ENCODE measurements around the gene CSNK1E.

Gene CSNK1E

GRCh38 chr22:38295863-38296262, 21.4 kb downstream of the CSNK1E start:
- H2AFZ ChIP-seq (ENCODE audit: low read depth, low read length) = no peak overlapping the region
- no peak overlapping the region for H3K4me3 ChIP-seq (ENCODE audit: low read length)
- H3K36me3 ChIP-seq (replicated peaks; ENCODE audit: low read depth, low read length) = peaks cover 85% of the 10 kb centered on the region
- H3K4me1 ChIP-seq (ENCODE audit: low read length) = peaks cover 34% of the 10 kb centered on the region
- H3K9me3 ChIP-seq (ENCODE audit: insufficient read depth, low read length) = no peaks in the 10 kb centered on the region
- no peaks in the 10 kb centered on the region for H3K27me3 ChIP-seq (ENCODE audit: low read depth, low read length)
- TF ChIP-seq EZH2phosphoT487 (IDR thresholded peaks at IDR 0.05; ENCODE audit: low read depth) = no peak
- TF ChIP-seq CTCF (IDR thresholded peaks at IDR 0.05; ENCODE audit: low read depth, low read length) = no peak
- no peak overlapping the region for H3K27ac ChIP-seq (ENCODE audit: low read length)
- H3K4me2 ChIP-seq (ENCODE audit: low read length) = no peak overlapping the region
- H3K79me2 ChIP-seq (ENCODE audit: low read length) = peaks cover 38% of the 10 kb centered on the region
- H3K9ac ChIP-seq (ENCODE audit: low read length) = no peak overlapping the region
- H4K20me1 ChIP-seq (ENCODE audit: insufficient read depth, low read length) = peaks cover 12% of the 10 kb centered on the region

- peaks cover 81% of the 10 kb centered on the region for H3K36me3 ChIP-seq (replicated peaks; ENCODE audit: low read depth, low read length)
- no peak overlapping the region for H3K4me3 ChIP-seq (ENCODE audit: low read length)
- peaks cover 34% of the 10 kb centered on the region for H3K79me2 ChIP-seq (ENCODE audit: low read length)
- no peak overlapping the region for H2AFZ ChIP-seq (ENCODE audit: low read depth, low read length)
- H3K27me3 ChIP-seq (ENCODE audit: low read depth, low read length) = no peaks in the 10 kb centered on the region
- no peaks in the 10 kb centered on the region for H3K9me3 ChIP-seq (ENCODE audit: insufficient read depth, low read length)
- H3K4me2 ChIP-seq (ENCODE audit: low read length) = no peak overlapping the region
- no peak overlapping the region for H3K9ac ChIP-seq (ENCODE audit: low read length)
- peaks cover 39% of the 10 kb centered on the region for H3K4me1 ChIP-seq (ENCODE audit: low read length)
- no peak overlapping the region for H3K27ac ChIP-seq (ENCODE audit: low read length)
- peaks cover 12% of the 10 kb centered on the region for H4K20me1 ChIP-seq (ENCODE audit: insufficient read depth, low read length)
- TF ChIP-seq CTCF (IDR thresholded peaks at IDR 0.05; ENCODE audit: low read depth, low read length) = no peak
- no peak for TF ChIP-seq EZH2phosphoT487 (IDR thresholded peaks at IDR 0.05; ENCODE audit: low read depth)
Measured at GRCh38 chr22:38295339-38295738, 21.9 kb downstream of the CSNK1E start.

GRCh38 chr22:38294193-38294592, 23.0 kb downstream of the CSNK1E start:
- TF ChIP-seq CTCF (IDR thresholded peaks at IDR 0.05; ENCODE audit: low read depth, low read length) (no peak), EZH2phosphoT487 (IDR thresholded peaks at IDR 0.05; ENCODE audit: low read depth) (no peak)
- no peaks in the 10 kb centered on the region for H3K27me3 ChIP-seq (ENCODE audit: low read depth, low read length)
- no peaks in the 10 kb centered on the region for H3K9me3 ChIP-seq (ENCODE audit: insufficient read depth, low read length)
- peaks cover 82% of the 10 kb centered on the region for H3K36me3 ChIP-seq (replicated peaks; ENCODE audit: low read depth, low read length)
- H3K4me2 ChIP-seq (ENCODE audit: low read length) = no peak overlapping the region
- peaks cover 24% of the 10 kb centered on the region for H3K79me2 ChIP-seq (ENCODE audit: low read length)
- H3K4me1 ChIP-seq (ENCODE audit: low read length) = peaks cover 33% of the 10 kb centered on the region
- H2AFZ ChIP-seq (ENCODE audit: low read depth, low read length) = no peak overlapping the region
- peaks cover 6% of the 10 kb centered on the region for H4K20me1 ChIP-seq (ENCODE audit: insufficient read depth, low read length)
- H3K9ac ChIP-seq (ENCODE audit: low read length) = no peak overlapping the region
- no peak overlapping the region for H3K4me3 ChIP-seq (ENCODE audit: low read length)
- no peak overlapping the region for H3K27ac ChIP-seq (ENCODE audit: low read length)

- Histone ChIP-seq H3K27me3 (ENCODE audit: low read depth, low read length) (no peaks in the 10 kb centered on the region), H4K20me1 (ENCODE audit: insufficient read depth, low read length) (peaks cover 2% of the 10 kb centered on the region; the same call in 1 of the 2 replicates), H3K4me3 (ENCODE audit: low read length) (no peak overlapping the region), H3K27ac (ENCODE audit: low read length) (no peak overlapping the region), H3K4me1 (ENCODE audit: low read length) (peaks cover 18% of the 10 kb centered on the region), H2AFZ (ENCODE audit: low read depth, low read length) (no peak overlapping the region), H3K4me2 (ENCODE audit: low read length) (no peak overlapping the region), H3K79me2 (ENCODE audit: low read length) (peaks cover 19% of the 10 kb centered on the region), H3K36me3 (replicated peaks; ENCODE audit: low read depth, low read length) (peaks cover 81% of the 10 kb centered on the region), H3K9me3 (ENCODE audit: insufficient read depth, low read length) (no peaks in the 10 kb centered on the region), H3K9ac (ENCODE audit: low read length) (no peak overlapping the region)
- no peak for TF ChIP-seq CTCF (IDR thresholded peaks at IDR 0.05; ENCODE audit: low read depth, low read length)
- TF ChIP-seq EZH2phosphoT487 (IDR thresholded peaks at IDR 0.05; ENCODE audit: low read depth) = no peak
Measured at GRCh38 chr22:38292694-38293093, 24.5 kb downstream of the CSNK1E start.
